Endothelial cell of umbilical vein (primary cell): ENCODE results near the gene ALG12. TPM values are rescaled to one million over a fixed set of nuclear protein-coding genes. Genes with fewer than 3 reads are reported as not detected.

Experiments used
- BruUV-seq: library from RNA; stranded (reverse); fragments of 400-500 nt; replicated peaks from 2 replicates; lab custom pipeline; 2021; lab: Mats Ljungman, UMichigan
- CTCF ChIA-PET: fragments of 300-600, 350-600 bp; sonication (Branson Sonifier 250); formaldehyde crosslinking; loops from one replicate; lab custom pipeline; 2021; ENCODE audit warnings: antibody characterized with exemption, inconsistent platforms; lab: Charles Lee
- POLR2A ChIA-PET: fragments of 300-600, 350-600 bp; sonication (Branson Sonifier 250); formaldehyde crosslinking; loops from one replicate; lab custom pipeline; 2021; ENCODE audit warnings: antibody characterized with exemption, inconsistent platforms; lab: Charles Lee
- DNase-seq: peaks from one replicate; pipeline ENCODE4 v3.0.0-alpha.2; 2011; ENCODE audit warnings: low read depth, low spot score
- FAIRE-seq: peaks from 2 replicates; lab custom pipeline; 2011; peaks lifted over from hg19 to GRCh38; lab: Jason Lieb, UNC
- H2AFZ ChIP-seq: 2 replicates; pipeline ENCODE4 v1.6.0; 2012; ENCODE audit warnings: low read depth, low read length, control low read depth, inconsistent platforms
- H3K27ac ChIP-seq: 2 replicates; pipeline ENCODE4 v1.5.1; 2011; ENCODE audit warnings: low read depth, mild to moderate bottlenecking, control low read depth, low read length, moderate library complexity; ENCODE audit not compliant: insufficient read depth
- H3K27me3 ChIP-seq, 2 experiments: 2 replicates each; pipeline versions ENCODE4 v1.6.0 to v1.6.1; 2011; ENCODE audit warnings: low read length in 2 of 2, mixed read lengths in 1 of 2; ENCODE audit not compliant: control insufficient read depth in 2 of 2, insufficient read depth in 2 of 2
- H3K36me3 ChIP-seq, 2 experiments: 2 replicates in 1 of 2; 3 replicates in 1 of 2; pipeline ENCODE4 v1.5.1; 2011; ENCODE audit warnings: low read length in 2 of 2, mild to moderate bottlenecking in 1 of 2, moderate library complexity in 1 of 2; ENCODE audit not compliant: control insufficient read depth in 2 of 2, insufficient read depth in 2 of 2; ENCODE audit errors: extremely low read depth in 1 of 2
- H3K4me1 ChIP-seq: 3 replicates; pipeline ENCODE4 v1.5.1; 2011; ENCODE audit warnings: mild to moderate bottlenecking, low read length; ENCODE audit not compliant: control insufficient read depth, insufficient read depth; ENCODE audit errors: extremely low read depth
- H3K4me2 ChIP-seq: 2 replicates; pipeline ENCODE4 v1.6.1; 2011; ENCODE audit warnings: low read length, control low read depth, mixed read lengths; ENCODE audit not compliant: insufficient read depth
- H3K4me3 ChIP-seq, 3 experiments: fragments of 200-600 bp in 1 of 3; sonication (generic), shearing (Covaris generic) in 1 of 3; replicated peaks in 1 of 3; 2 replicates each; pipeline ENCODE4 v1.5.1; 2011 to 2016; ENCODE audit warnings: control low read depth in 3 of 3, low read length in 3 of 3, mild to moderate bottlenecking in 2 of 3, inconsistent platforms in 1 of 3, low read depth in 1 of 3, moderate library complexity in 1 of 3; ENCODE audit not compliant: insufficient read depth in 1 of 3
- H3K79me2 ChIP-seq: 2 replicates; pipeline ENCODE4 v1.6.0; 2012; ENCODE audit warnings: low read length, inconsistent platforms; ENCODE audit not compliant: control insufficient read depth, insufficient read depth
- H3K9ac ChIP-seq: replicated peaks from 2 replicates; pipeline ENCODE3; 2011; ENCODE audit warnings: low read length, control low read depth; ENCODE audit not compliant: insufficient read depth; ENCODE audit errors: extremely low read depth
- H3K9me1 ChIP-seq: replicated peaks from 3 replicates; pipeline ENCODE4 v1.6.0; 2011; ENCODE audit warnings: mild to moderate bottlenecking, low read length; ENCODE audit not compliant: control insufficient read depth, insufficient read depth; ENCODE audit errors: extremely low read depth
- H3K9me3 ChIP-seq: replicated peaks from 2 replicates; pipeline ENCODE4 v1.5.1; 2012; ENCODE audit warnings: low read length, inconsistent platforms; ENCODE audit not compliant: control insufficient read depth, insufficient read depth
- H4K20me1 ChIP-seq: replicated peaks from 2 replicates; pipeline ENCODE3; 2011; ENCODE audit warnings: mild to moderate bottlenecking, low read length; ENCODE audit not compliant: control insufficient read depth, insufficient read depth; ENCODE audit errors: extremely low read depth
- GATA2 ChIP-seq: IDR thresholded peaks from 2 replicates; pipeline ENCODE4 v1.7.0; 2011; ENCODE audit warnings: low read depth, mild to moderate bottlenecking, moderate library complexity, mixed read lengths, low read length; ENCODE audit not compliant: insufficient read length, insufficient read depth
- JUN ChIP-seq: IDR thresholded peaks from 2 replicates; pipeline ENCODE4 v1.6.1; 2011; ENCODE audit warnings: borderline replicate concordance, low read depth; ENCODE audit not compliant: insufficient read length, insufficient read depth
- MYC ChIP-seq: IDR thresholded peaks from one replicate; pipeline ENCODE4 v1.6.1; 2011; ENCODE audit warnings: mild to moderate bottlenecking, low read depth, low read length
- POLR2AphosphoS5 ChIP-seq: IDR thresholded peaks from 2 replicates; pipeline ENCODE4 v1.6.1; 2012; ENCODE audit warnings: low read depth, mild to moderate bottlenecking, control low read depth, low read length, moderate library complexity; ENCODE audit not compliant: insufficient read depth
- dilution Hi-C: fragments of 300-500 bp; cut with MboI; formaldehyde crosslinking; loops from one replicate; pipeline ENCODE4 v1.15.0; 2019; ENCODE audit warnings: low sequenced_read_pairs; ENCODE audit not compliant: extremely low pct_ligation_motif_present
- intact Hi-C: fragments of 100-400 bp; cut with micrococcal nuclease; formaldehyde crosslinking; loops from one replicate; pipeline ENCODE4 v1.10.0; 2022
- microRNA-seq: library from miRNA; unstranded; fragments of <30 nt; microRNA quantifications from one replicate; pipeline ENCODE4 v1.2.0, GENCODE V29; 2021; ENCODE audit warnings: borderline number of aligned reads, borderline replicate concordance
- polyA plus RNA-seq, 4 experiments: library from polyadenylated mRNA; depleted of rRNA in 3 of 4; stranded (reverse) in 3 of 4; unstranded in 1 of 4; fragments of >200 nt; gene quantifications; 2 replicates each; pipeline versions ENCODE4 v1.2.1 to v1.2.3, GENCODE V29; 2011 to 2012; ENCODE audit warnings: missing spikeins in 1 of 4
- small RNA-seq: library from RNA; depleted of rRNA; stranded (forward); fragments of <200 nt; gene quantifications from one replicate; pipeline ENCODE3, GENCODE V24; 2012; ENCODE audit warnings: low replicate concordance, low read depth; ENCODE audit not compliant: insufficient read depth, insufficient read length
- total RNA-seq: library from RNA; stranded (reverse); gene quantifications from 2 replicates; pipeline ENCODE4 v1.2.3, GENCODE V29; 2021
- TF ChIP-seq, protein P1 (sequence below): IDR thresholded peaks from 2 replicates; pipeline ENCODE4 v1.6.1; 2011; ENCODE audit not compliant: insufficient read depth, insufficient read length
- TF ChIP-seq, protein P2 (sequence below), 2 donors: IDR thresholded peaks; 1 replicate in 1 of 2; 2 replicates in 1 of 2; pipeline ENCODE4 v1.5.1; 2011; ENCODE audit warnings: low read length in 2 of 2, mild to moderate bottlenecking in 2 of 2, moderate library complexity in 2 of 2, control low read depth in 1 of 2, inconsistent platforms in 1 of 2, low read depth in 1 of 2; ENCODE audit not compliant: insufficient read depth in 1 of 2; ENCODE audit errors: extremely low read depth in 1 of 2

ALG12 gene
- total and polyA plus RNA-seq, 2 donors (not counting 3 experiments of a cell fraction or from before 2014, with no cell fraction given) = 14.6 to 18.0 TPM

DNA sequence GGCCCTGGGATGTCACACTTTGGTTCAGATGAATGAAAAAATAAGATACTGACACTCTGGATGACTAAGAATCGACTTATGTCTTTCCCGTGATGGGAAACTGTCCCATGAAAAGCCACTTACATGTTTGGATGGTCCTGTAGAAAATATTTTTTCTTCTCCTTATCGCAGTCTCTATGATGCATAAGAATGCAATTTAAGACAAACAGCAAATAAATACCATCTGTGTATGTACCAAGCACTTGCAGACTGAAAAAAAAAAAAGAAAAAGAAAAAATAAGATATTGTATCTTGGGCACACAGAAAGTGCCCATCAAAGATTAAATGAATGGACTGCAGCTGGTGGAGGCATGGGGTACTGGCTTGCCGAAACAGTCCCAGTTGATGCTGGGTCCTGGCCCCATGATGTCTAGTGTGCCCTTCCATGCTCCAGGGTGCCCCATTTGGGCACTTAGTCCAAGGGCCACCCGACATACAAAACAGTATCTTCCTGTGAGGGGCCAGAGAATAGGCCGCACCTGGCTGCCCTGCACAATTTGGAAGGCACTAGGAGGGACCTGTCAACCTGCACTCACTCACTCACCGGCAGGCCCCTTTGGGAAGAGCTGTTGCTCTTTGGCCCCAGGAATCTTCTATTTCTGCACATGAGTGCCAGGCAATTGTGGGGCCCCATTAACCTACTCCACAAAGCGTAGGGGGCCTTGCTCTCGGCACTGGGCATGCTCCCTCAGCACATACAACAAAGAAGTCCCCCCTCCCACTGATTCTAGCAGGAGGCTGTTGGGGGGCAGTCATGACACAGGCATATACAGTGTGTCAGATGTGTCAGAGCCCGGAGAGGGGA is 67.1 kb downstream of the ALG12 start:
- Histone ChIP-seq H3K9me3 (no peaks in the 10 kb centered on the region), H3K36me3 (no peaks in the 10 kb centered on the region), H3K79me2 (peaks cover 22% of the 10 kb centered on the region), H3K27ac (no peak overlapping the region), H3K4me1 (peaks cover 21% of the 10 kb centered on the region), H3K4me3 (no peak overlapping the region), H3K4me2 (no peak overlapping the region), H2AFZ (no peak overlapping the region), H4K20me1 (peaks cover 4% of the 10 kb centered on the region), H3K27me3 (peaks cover 22 to 38% of the 10 kb centered on the region in 2 experiments), H3K9ac (no peak overlapping the region), H3K9me1 (no peaks in the 10 kb centered on the region)
- TF ChIP-seq GATA2 (no peak), JUN (no peak), POLR2AphosphoS5 (no peak), MYC (no peak)
- TF ChIP-seq, protein P1, sequence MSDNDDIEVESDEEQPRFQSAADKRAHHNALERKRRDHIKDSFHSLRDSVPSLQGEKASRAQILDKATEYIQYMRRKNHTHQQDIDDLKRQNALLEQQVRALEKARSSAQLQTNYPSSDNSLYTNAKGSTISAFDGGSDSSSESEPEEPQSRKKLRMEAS = no peak
- TF ChIP-seq, protein P2, sequence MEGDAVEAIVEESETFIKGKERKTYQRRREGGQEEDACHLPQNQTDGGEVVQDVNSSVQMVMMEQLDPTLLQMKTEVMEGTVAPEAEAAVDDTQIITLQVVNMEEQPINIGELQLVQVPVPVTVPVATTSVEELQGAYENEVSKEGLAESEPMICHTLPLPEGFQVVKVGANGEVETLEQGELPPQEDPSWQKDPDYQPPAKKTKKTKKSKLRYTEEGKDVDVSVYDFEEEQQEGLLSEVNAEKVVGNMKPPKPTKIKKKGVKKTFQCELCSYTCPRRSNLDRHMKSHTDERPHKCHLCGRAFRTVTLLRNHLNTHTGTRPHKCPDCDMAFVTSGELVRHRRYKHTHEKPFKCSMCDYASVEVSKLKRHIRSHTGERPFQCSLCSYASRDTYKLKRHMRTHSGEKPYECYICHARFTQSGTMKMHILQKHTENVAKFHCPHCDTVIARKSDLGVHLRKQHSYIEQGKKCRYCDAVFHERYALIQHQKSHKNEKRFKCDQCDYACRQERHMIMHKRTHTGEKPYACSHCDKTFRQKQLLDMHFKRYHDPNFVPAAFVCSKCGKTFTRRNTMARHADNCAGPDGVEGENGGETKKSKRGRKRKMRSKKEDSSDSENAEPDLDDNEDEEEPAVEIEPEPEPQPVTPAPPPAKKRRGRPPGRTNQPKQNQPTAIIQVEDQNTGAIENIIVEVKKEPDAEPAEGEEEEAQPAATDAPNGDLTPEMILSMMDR (IDR thresholded peaks at IDR 0.05; ENCODE audit: extremely low read depth in 1 of 2, insufficient read depth in 1 of 2, low read depth in 1 of 2, low read length in 2 of 2) = no peak
- intact Hi-C loops (loop anchor here (5.0 kb wide), 1 partner anchor 261 kb away; no protein-coding TSS in a partner anchor), dilution Hi-C loops (no loop called here)
- ChIA-PET CTCF (no interaction called here), POLR2A (no interaction called here)
- FAIRE-seq (no peak), DNase-seq (no peak)
- no TSS peak for BruUV-seq

Small RNA genes lying within 50 kb of the gene (microRNA-seq; reads per million reads assigned to microRNA genes)
- gene MIR6821 = 1.5 reads per million

Small RNA genes lying within 50 kb of the gene (small RNA-seq; reads per million reads assigned to genes)
- not detected for gene MIR6821

Other genes with a start within 250 kb of the ALG12 start
- 38.8 and 41.1 TPM in 2 replicates for gene BRD1, start 90.6 kb downstream of the ALG12 start, total RNA-seq
- 6.8 and 8.1 TPM in 2 replicates for gene BRD1, start 90.6 kb downstream of the ALG12 start, polyA plus RNA-seq
- gene ZBED4, start 64.6 kb downstream of the ALG12 start, total RNA-seq = 18.2 and 18.6 TPM in 2 replicates
- 6.4 and 8.6 TPM in 2 replicates for gene ZBED4, start 64.6 kb downstream of the ALG12 start, polyA plus RNA-seq
- 69.5 and 71.0 TPM in 2 replicates for gene CRELD2, start 196 bp upstream of the ALG12 start, total RNA-seq
- 75.7 and 86.3 TPM in 2 replicates for gene CRELD2, start 196 bp upstream of the ALG12 start, polyA plus RNA-seq
- gene PIM3, start 42.3 kb upstream of the ALG12 start, total RNA-seq = 185 and 219 TPM in 2 replicates
- 131 and 172 TPM in 2 replicates for gene PIM3, start 42.3 kb upstream of the ALG12 start, polyA plus RNA-seq
- gene IL17REL, start 94.3 kb upstream of the ALG12 start, total RNA-seq = 0.12 and 0.15 TPM in 2 replicates
- gene IL17REL, start 94.3 kb upstream of the ALG12 start, polyA plus RNA-seq = 0.06 TPM in 2 replicates
- not detected in 2 replicates for gene TTLL8, start 139.9 kb upstream of the ALG12 start, total RNA-seq
- gene TTLL8, start 139.9 kb upstream of the ALG12 start, polyA plus RNA-seq = not detected in 2 replicates
- gene MLC1, start 167.0 kb upstream of the ALG12 start, total RNA-seq = not detected in 2 replicates
- gene MLC1, start 167.0 kb upstream of the ALG12 start, polyA plus RNA-seq = not detected in 2 replicates
- gene MOV10L1, start 171.6 kb upstream of the ALG12 start, total RNA-seq = 35.4 and 37.6 TPM in 2 replicates
- gene MOV10L1, start 171.6 kb upstream of the ALG12 start, polyA plus RNA-seq = 27.6 and 32.0 TPM in 2 replicates